Measurements from ENCODE around the gene DENND1A.
A peak's percentile ranks its signal among the peaks of the same experiment; 100 is the strongest.

DENND1A gene

DNA sequence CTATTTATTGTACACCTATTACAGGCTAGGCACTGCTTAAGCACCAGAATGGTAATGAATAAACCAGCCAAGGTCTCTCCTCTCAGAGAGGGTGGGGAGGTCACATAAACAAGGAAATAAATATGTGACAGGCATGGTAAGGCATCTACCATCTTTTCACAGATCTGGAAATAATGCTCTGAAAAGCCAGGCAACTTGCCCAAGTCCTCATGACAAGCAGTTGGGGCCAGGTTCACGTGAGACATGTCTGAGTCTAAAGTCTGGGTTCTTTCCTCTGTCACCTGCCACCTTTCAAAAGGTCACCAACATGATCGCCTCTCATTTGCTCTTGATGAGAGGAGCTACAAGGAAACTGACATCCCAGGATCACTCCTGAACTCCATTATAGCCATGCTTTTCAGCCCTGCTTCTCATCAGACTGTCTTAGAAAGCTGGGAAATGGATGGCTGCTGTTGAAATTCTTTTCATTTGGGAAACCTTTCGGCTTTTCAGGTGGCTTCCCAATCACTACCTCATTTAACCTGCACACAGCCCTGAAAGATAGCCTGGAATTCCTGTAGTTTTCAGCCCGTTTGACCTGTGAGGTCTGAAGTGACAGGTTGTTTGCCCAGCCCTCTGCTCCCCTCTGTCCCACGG, 450.8 kb downstream of the DENND1A start:
- DNase-seq: no peak

DNA sequence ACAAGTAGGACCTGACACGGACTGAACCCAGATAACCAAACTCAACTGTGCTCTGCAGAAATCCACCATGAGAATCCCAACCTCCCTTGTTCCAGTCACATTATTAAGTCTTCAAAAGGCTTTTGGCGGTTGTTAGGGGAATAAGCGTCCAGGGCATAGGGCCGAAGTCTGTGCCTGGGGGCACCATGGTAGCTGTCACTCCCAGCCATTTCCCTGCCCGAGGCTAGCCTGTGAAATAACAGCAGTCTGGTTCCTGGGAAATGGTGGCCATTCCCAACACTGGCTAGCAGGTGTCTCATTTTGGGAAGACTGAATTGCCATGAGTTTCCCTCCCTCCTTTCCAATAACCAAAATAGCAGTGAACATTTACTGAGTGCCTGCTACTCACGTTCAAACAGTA, 451.8 kb downstream of the DENND1A start:
- DNase-seq: no peak

- DNase-seq: no peak
These were observed 454.5 kb downstream of the DENND1A start for GRCh38 chr9:123475407-123475806.

DNA sequence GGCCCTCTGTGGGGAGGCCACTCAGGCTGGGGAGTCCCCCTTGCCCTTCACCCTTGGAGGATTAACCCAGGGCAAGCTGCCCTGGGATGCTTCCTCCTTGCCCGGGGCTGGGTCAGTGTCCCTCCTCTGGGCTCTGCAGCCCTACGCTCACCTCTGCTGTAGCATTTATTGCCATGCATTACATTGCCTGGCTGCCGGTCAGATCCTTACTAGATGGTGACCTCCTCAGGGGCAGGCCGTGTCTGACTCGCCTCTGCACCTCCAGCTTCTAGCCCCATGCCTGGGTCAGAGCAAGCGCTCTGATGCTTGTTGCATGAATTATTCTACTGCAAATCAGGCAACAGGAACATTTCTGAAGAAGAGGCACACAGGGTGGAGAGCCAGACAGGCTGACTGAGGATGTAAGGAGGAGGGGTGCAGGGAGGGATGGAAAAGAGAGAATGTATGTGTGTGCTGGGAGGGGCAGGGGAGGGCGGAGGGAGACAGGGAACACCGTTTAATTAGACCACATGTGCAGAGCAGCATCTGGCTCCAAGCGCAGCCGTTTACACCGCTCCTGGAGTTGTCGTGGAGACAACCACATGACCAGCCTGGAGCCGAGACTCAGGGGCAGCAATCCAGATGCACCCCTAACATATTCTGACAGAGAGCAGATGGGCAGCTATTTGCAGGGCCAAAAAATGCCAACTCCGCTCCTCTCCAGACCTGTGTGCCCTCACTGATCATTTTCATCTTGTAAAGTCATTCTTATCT, 456.9 kb downstream of the DENND1A start:
- peak; percentile 59 for DNase-seq

- DNase-seq: no peak
These were observed 457.9 kb downstream of the DENND1A start for GRCh38 chr9:123471843-123472570.

GRCh38 chr9:123470991-123471770, 458.7 kb downstream of the DENND1A start:
- DNase-seq: no peak

DNA sequence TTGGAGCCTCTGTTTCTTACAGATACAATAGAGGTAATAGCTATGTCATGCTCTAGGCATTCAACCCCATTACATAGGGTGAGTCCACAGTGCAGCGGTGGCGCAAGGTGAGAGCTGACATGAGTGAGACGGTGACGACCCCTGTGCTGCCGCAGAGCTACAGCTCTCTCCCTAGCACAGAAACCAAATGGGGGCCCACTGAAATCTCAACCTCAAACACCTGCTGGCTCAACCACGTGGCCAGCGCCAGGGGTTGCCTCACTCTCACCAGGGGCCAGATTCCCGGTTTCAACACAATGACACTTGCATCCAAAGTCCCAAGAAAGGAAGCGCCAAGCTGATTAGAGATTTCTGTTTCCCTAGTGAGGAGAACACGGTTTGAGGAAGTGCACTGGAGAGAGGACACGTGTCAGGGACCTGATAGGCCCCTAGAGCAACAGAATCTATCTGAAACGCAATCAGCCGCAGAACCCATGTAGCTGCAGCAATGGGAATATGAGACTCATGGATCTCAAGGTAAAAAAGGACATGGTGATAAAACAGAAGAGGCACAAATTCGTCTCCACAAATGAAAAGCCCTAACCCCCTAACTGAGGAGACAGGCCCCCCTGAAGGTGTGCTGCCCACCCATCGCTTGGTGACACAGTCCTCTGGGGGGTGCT, 459.7 kb downstream of the DENND1A start:
- no peak for DNase-seq

DNA sequence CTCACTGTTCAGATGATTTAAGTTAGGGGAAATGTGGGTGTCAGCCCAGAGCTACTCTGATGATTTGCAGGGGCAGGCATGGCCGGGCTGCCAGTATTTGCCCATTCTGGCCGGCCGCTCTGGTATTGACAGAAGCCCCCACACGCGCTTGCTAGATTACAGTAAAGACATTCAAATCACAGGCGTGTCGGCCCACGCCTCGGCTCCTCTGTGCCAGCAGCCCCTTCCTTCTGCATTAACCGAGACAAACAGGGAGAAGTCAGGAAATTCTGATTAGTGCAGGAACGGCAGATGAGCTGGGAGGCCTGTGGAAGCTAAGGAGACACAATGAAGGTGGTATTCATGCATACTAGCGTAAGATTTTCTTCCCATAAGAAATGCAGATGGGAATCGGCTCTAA, 460.6 kb downstream of the DENND1A start:
- DNase-seq: no peak

GRCh38 chr9:123468541-123468940, 461.4 kb downstream of the DENND1A start:
- DNase-seq: no peak

DNA sequence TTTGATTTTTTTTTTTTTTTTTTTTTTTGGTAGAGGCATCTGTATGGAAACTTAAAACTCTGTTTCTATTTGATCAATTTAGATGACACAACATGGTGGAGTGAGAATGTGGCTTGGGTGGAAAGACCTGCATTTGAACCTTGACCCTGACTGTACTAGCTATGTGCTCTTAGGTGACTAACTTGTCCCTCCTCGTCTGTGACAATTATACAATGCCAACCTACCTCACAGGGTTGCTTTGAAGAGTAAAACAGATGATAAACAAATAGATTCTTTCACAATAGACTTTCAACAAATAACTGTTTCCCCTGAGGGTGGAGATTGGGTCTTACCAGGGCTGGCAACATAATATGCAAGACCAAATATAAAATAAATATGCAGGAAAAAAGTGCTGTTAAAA, 464.6 kb downstream of the DENND1A start:
- DNase-seq: no peak

GRCh38 chr9:123460091-123460490, 469.8 kb downstream of the DENND1A start:
- DNase-seq: no peak

- DNase-seq: no peak
These were observed 472.3 kb downstream of the DENND1A start for GRCh38 chr9:123457583-123457982.

GRCh38 chr9:123456011-123456410, 473.9 kb downstream of the DENND1A start:
- no peak for DNase-seq

GRCh38 chr9:123455187-123455586, 474.7 kb downstream of the DENND1A start:
- DNase-seq: no peak

DNA sequence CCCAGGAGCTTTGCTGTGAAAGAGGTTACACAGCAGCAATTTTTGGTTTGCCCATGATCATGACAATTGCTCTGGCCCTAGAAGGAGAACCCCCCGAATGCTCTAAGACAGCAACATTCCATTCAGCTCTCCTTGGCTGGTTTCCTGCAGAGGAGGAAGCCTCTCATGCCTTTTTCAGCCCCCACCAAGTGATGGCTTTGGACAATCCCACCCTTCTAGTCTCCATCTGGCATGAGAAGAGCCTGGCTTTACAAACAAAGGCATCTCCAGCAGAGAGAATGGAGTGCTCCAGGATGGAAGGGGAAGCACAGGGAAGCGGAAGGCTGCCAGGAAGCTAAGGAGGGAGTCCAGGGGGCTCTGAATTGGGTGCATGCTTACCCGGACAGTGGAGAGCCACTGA, 475.6 kb downstream of the DENND1A start:
- no peak for DNase-seq

- no peak for DNase-seq
These were observed 476.1 kb downstream of the DENND1A start for GRCh38 chr9:123453831-123454321.

DNA sequence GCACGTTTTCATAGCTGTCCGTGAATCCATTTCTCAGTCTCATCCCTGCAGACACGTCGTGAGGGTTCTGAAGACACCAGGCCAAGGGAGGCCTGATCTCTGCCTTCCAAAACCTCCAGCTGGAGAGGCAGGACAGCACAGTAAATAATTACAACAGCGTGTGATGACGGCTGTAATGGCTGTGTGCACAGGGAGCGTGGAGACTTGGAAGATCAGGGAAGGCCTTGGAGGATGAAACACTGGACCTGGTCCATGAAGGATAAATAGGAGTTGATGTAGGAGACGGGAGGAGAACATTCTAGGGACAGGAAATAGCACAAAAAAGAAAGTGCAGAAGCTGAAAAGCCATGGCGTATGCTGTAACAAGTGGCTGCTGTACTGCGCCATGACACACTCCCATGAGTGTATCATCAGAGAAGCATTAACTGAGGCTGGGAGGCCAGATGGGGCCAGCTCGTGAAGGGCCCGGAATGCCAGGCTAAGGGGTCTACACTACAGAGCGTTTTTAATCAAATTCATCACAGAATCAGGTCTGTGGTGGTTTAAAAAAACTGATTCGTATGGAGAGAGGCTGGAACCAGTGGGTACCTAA, 476.8 kb downstream of the DENND1A start:
- no peak for DNase-seq

DNA sequence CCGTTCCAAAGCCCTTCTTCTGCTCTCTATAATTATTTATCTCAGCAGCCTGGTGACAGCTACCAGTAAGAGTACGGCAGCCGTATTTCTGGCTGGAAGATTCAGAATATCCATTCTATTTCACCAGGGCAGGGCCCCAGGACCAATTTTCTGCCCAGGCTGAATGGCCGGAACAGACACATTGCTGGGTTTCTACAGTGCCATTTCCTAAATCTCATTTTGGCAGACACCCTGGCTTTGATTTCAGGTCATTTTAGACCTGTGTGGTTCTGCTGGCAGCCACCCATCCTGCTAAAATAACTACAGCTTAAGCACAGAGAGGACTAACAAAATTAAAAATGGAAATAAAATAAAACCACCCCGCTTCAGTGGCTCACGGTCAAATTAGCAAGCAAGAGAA, 478.9 kb downstream of the DENND1A start:
- no peak for DNase-seq

GRCh38 chr9:123450098-123450770, 479.7 kb downstream of the DENND1A start:
- no peak for DNase-seq

- no peak for DNase-seq
These were observed 481.8 kb downstream of the DENND1A start for GRCh38 chr9:123447934-123448646.
